HL-60 (cell line): ENCODE results near the gene HOXB5.

Experiments used
- DNase-seq, 2 experiments: peaks; one replicate each; pipeline ENCODE4 v3.0.0-alpha.2; 2010 to 2020; ENCODE audit warnings: low read depth in 1 of 2, low spot score in 1 of 2
- H3K27ac ChIP-seq: fragments of 250-450 bp; sonication (Bioruptor Pico); replicated peaks from 2 replicates; pipeline ENCODE4 v1.5.1; 2020; ENCODE audit warnings: mild to moderate bottlenecking, moderate library complexity
- H3K27me3 ChIP-seq: fragments of 250-450 bp; sonication (Bioruptor Pico); 2 replicates; pipeline ENCODE4 v1.5.1; 2021; ENCODE audit warnings: mild to moderate bottlenecking, moderate library complexity; ENCODE audit not compliant: insufficient read depth, poor library complexity, severe bottlenecking
- H3K4me3 ChIP-seq: replicated peaks from 2 replicates; pipeline ENCODE4 v1.5.1; 2011; ENCODE audit warnings: mild to moderate bottlenecking, control low read depth, low read length; ENCODE audit not compliant: insufficient read depth
- CTCF ChIP-seq: IDR thresholded peaks from one replicate; pipeline ENCODE4 v1.5.1; 2011; ENCODE audit warnings: low read length, control low read depth, inconsistent platforms; ENCODE audit not compliant: insufficient read depth
- GABPA ChIP-seq: IDR thresholded peaks from 2 replicates; pipeline ENCODE4 v1.6.1; 2012; ENCODE audit warnings: low read depth
- POLR2AphosphoS5 ChIP-seq: IDR thresholded peaks from 2 replicates; pipeline ENCODE4 v1.6.1; 2012; ENCODE audit warnings: low read depth
- REST ChIP-seq: IDR thresholded peaks from 2 replicates; pipeline ENCODE4 v1.6.1; 2012; ENCODE audit warnings: low read depth; ENCODE audit not compliant: insufficient replicate concordance
- SPI1 ChIP-seq: IDR thresholded peaks from 2 replicates; pipeline ENCODE4 v1.6.1; 2012; ENCODE audit warnings: low read depth, mild to moderate bottlenecking, borderline replicate concordance

The HOXB5 gene

GRCh38 chr17:48641541-48642058 lies 48.0 kb upstream of the HOXB5 start:
- peaks cover 77% of the 10 kb centered on the region for H3K27me3 ChIP-seq
- H3K4me3 ChIP-seq = no peak overlapping the region
- TF ChIP-seq SPI1 (no peak), REST (no peak), POLR2AphosphoS5 (no peak), GABPA (no peak), CTCF (no peak)
- no peak for DNase-seq
- no peak overlapping the region for H3K27ac ChIP-seq

DNA sequence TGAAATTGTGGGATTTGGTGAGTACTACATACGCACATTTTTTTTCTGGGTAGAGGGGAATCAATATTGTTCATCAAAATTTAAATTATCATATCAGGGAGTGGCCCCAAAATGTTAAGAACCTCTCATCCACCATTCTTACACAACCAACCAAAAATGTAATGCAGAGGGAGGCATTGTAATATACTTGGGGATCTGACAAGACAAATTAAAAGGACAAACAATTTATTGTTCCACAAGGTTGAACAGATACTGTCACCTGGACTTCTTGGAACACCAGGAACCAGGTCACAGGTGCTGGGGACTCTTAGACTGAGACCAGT lies 47.2 kb upstream of the HOXB5 start:
- Histone ChIP-seq H3K27ac (no peak overlapping the region), H3K4me3 (no peak overlapping the region), H3K27me3 (peaks cover 75% of the 10 kb centered on the region)
- TF ChIP-seq REST (no peak), GABPA (no peak), SPI1 (no peak), CTCF (no peak), POLR2AphosphoS5 (no peak)
- DNase-seq = no peak

- no peak for DNase-seq
- Histone ChIP-seq H3K27ac (no peak overlapping the region), H3K4me3 (no peak overlapping the region), H3K27me3 (peaks cover 77% of the 10 kb centered on the region)
- TF ChIP-seq GABPA (no peak), CTCF (no peak), POLR2AphosphoS5 (no peak), REST (no peak), SPI1 (no peak)
Observed at GRCh38 chr17:48639982-48640857, 46.6 kb upstream of the HOXB5 start.
